HG03108 (cell line): Measurements from ENCODE around the gene C14orf132.

Experiments used
- ATAC-seq: cut with Tn5 transposase; IDR thresholded peaks from one replicate; pipeline ENCODE4 v1.9.1; 2021; ENCODE audit warnings: moderate library complexity; ENCODE audit not compliant: unreplicated experiment

Gene C14orf132

GRCh38 chr14:96039633-96040311, 610 bp downstream of the C14orf132 start:
- no peak for ATAC-seq

GRCh38 chr14:96040828-96041371, 1.7 kb downstream of the C14orf132 start:
- no peak for ATAC-seq

- no peak for ATAC-seq
These were observed 3.2 kb downstream of the C14orf132 start for GRCh38 chr14:96042248-96042930.

GRCh38 chr14:96046630-96047029, 7.5 kb downstream of the C14orf132 start:
- no peak for ATAC-seq

- no peak for ATAC-seq
These were observed 7.9 kb downstream of the C14orf132 start for GRCh38 chr14:96047101-96047500.

- ATAC-seq: no peak
These were observed 10.8 kb downstream of the C14orf132 start for GRCh38 chr14:96049932-96050331.

- ATAC-seq: no peak
These were observed 11.3 kb downstream of the C14orf132 start for GRCh38 chr14:96050482-96050881.

GRCh38 chr14:96051231-96051630, 12.1 kb downstream of the C14orf132 start:
- no peak for ATAC-seq

- ATAC-seq: no peak
These were observed 12.7 kb downstream of the C14orf132 start for GRCh38 chr14:96051642-96052540.

GRCh38 chr14:96052541-96053247, 13.5 kb downstream of the C14orf132 start:
- no peak for ATAC-seq

GRCh38 chr14:96053248-96053599, 14.1 kb downstream of the C14orf132 start:
- ATAC-seq: no peak

GRCh38 chr14:96053600-96054381, 14.6 kb downstream of the C14orf132 start:
- ATAC-seq: no peak

- no peak for ATAC-seq
These were observed 15.5 kb downstream of the C14orf132 start for GRCh38 chr14:96054661-96055060.

GRCh38 chr14:96055065-96055752, 16.0 kb downstream of the C14orf132 start:
- ATAC-seq: no peak

GRCh38 chr14:96055753-96056508, 16.8 kb downstream of the C14orf132 start:
- ATAC-seq: no peak

- no peak for ATAC-seq
These were observed 17.6 kb downstream of the C14orf132 start for GRCh38 chr14:96056509-96057422.

GRCh38 chr14:96057738-96058137, 18.6 kb downstream of the C14orf132 start:
- no peak for ATAC-seq
